PC-3 (cell line): ENCODE data around the gene MYO3B. TPM values are rescaled to one million over a fixed set of nuclear protein-coding genes. Genes with fewer than 3 reads are reported as not detected.

Experiments used
- ATAC-seq: fragments of 200-7000 bp; cut with Tn5 transposase; 2 replicates; pipeline ENCODE4 v1.9.1; 2020; ENCODE audit warnings: mild to moderate bottlenecking, moderate library complexity
- BruUV-seq: library from RNA; stranded (reverse); fragments of 400-500 nt; replicated peaks from 2 replicates; lab custom pipeline; 2021; lab: Mats Ljungman, UMichigan
- CTCF ChIA-PET: fragments of 300-600 bp; sonication (Branson Sonifier 250); formaldehyde crosslinking; loops from one replicate; lab custom pipeline; 2022; ENCODE audit warnings: antibody characterized with exemption; lab: Charles Lee
- POLR2A ChIA-PET: fragments of 300-600 bp; sonication (Branson Sonifier 250); formaldehyde crosslinking; loops from one replicate; lab custom pipeline; 2022; ENCODE audit warnings: antibody characterized with exemption; ENCODE audit not compliant: unreplicated experiment; lab: Charles Lee
- DNase-seq: peaks from one replicate; pipeline ENCODE4 v3.0.0-alpha.2; 2015
- H2AFZ ChIP-seq: fragments of 300-600 bp; sonication (generic); 2 replicates; pipeline ENCODE4 v1.6.0; 2016; ENCODE audit warnings: antibody characterized with exemption, low read length
- H3F3A ChIP-seq: fragments of 300-600 bp; sonication (generic); one replicate; pipeline ENCODE4 v1.6.0; 2017; ENCODE audit warnings: antibody characterized with exemption, low read length, control low read depth, mild to moderate bottlenecking; ENCODE audit not compliant: unreplicated experiment
- H3K27ac ChIP-seq: fragments of 300-600 bp; sonication (generic); 2 replicates; pipeline ENCODE4 v1.5.1; 2016; ENCODE audit warnings: mild to moderate bottlenecking, low read length
- H3K27me3 ChIP-seq: fragments of 300-600 bp; sonication (generic); 2 replicates; pipeline ENCODE4 v1.6.1; 2016; ENCODE audit warnings: low read length, mixed read lengths
- H3K36me3 ChIP-seq: fragments of 300-600 bp; sonication (generic); 2 replicates; pipeline ENCODE4 v1.6.1; 2016; ENCODE audit warnings: low read depth, mixed run types, low read length, mixed read lengths
- H3K4me1 ChIP-seq: fragments of 300-600 bp; sonication (generic); 2 replicates; pipeline ENCODE4 v1.5.1; 2016; ENCODE audit warnings: low read length; ENCODE audit not compliant: insufficient read depth
- H3K4me2 ChIP-seq: fragments of 300-600 bp; sonication (generic); 2 replicates; pipeline ENCODE4 v1.6.0; 2016; ENCODE audit warnings: low read length
- H3K4me3 ChIP-seq: fragments of 300-600 bp; sonication (generic); 2 replicates; pipeline ENCODE4 v1.5.1; 2016; ENCODE audit warnings: mild to moderate bottlenecking, low read length, mixed read lengths
- H3K79me2 ChIP-seq: fragments of 300-600 bp; sonication (generic); 2 replicates; pipeline ENCODE4 v1.6.1; 2017; ENCODE audit warnings: low read length, mixed read lengths
- H3K9ac ChIP-seq: fragments of 300-600 bp; sonication (generic); 2 replicates; pipeline ENCODE4 v1.6.0; 2016; ENCODE audit warnings: mild to moderate bottlenecking, low read length
- H3K9me2 ChIP-seq: fragments of 300-600 bp; sonication (generic); replicated peaks from 2 replicates; pipeline ENCODE4 v1.6.1; 2016; ENCODE audit warnings: mixed run types, low read length, mixed read lengths
- H3K9me3 ChIP-seq: fragments of 300-600 bp; sonication (generic); 2 replicates; pipeline ENCODE4 v1.6.1; 2016; ENCODE audit warnings: low read length, mixed read lengths
- H4K20me1 ChIP-seq: fragments of 300-600 bp; sonication (generic); 2 replicates; pipeline ENCODE4 v1.6.1; 2016; ENCODE audit warnings: low read length, mixed read lengths
- CTCF ChIP-seq: fragments of 300-600 bp; sonication (generic); conservative IDR thresholded peaks from 2 replicates; pipeline ENCODE4 v1.5.1; 2017; ENCODE audit warnings: antibody characterized with exemption, low read depth, mild to moderate bottlenecking, low read length
- EZH2 ChIP-seq: fragments of 300-600 bp; sonication (generic); IDR thresholded peaks from one replicate; pipeline ENCODE4 v1.6.1; 2017; ENCODE audit warnings: antibody characterized with exemption, mild to moderate bottlenecking, low read length; ENCODE audit not compliant: unreplicated experiment
- EZH2phosphoT487 ChIP-seq: fragments of 300-600 bp; sonication (generic); IDR thresholded peaks from 2 replicates; pipeline ENCODE4 v1.6.1; 2018; ENCODE audit warnings: mild to moderate bottlenecking, antibody characterized with exemption, low read length, borderline replicate concordance
- intact Hi-C: fragments of 100-400 bp; cut with micrococcal nuclease; formaldehyde crosslinking; loops from 2 replicates; pipeline ENCODE4 v1.9.0; 2023
- total RNA-seq: library from RNA; depleted of rRNA; stranded (reverse); fragments of >200 nt; gene quantifications from 2 replicates; pipeline ENCODE4 v1.2.3, GENCODE V29; 2014

MYO3B gene
- total RNA-seq, 1 experiment from 2014 or later, result 1.1 TPM

- peaks cover 43% of the 10 kb centered on the region for H3K4me1 ChIP-seq
- H3K4me2 ChIP-seq, result peak overlapping the region; percentile 44
- peaks cover 5% of the 10 kb centered on the region for H3F3A ChIP-seq
- peak; percentile 8; the same call in 1 of the 2 replicates for ATAC-seq
- CTCF ChIA-PET, result no interaction called here
- POLR2A ChIA-PET, result no interaction called here
- intact Hi-C loops, result no loop called here
- H3K4me3 ChIP-seq, result no peak overlapping the region
- H3K9me3 ChIP-seq, result no peaks in the 10 kb centered on the region
- DNase-seq, result no peak
- H3K9me2 ChIP-seq, result no peaks in the 10 kb centered on the region
- no peak overlapping the region for H2AFZ ChIP-seq
- H3K79me2 ChIP-seq, result no peaks in the 10 kb centered on the region
- no peaks in the 10 kb centered on the region for H3K36me3 ChIP-seq
- no peak for TF ChIP-seq EZH2phosphoT487
- no peak for TF ChIP-seq EZH2
- no peak for TF ChIP-seq CTCF
- 0 out of 2 replicates have a peak, but pooled peaks cover under 1% of the 10 kb centered on the region for H3K27me3 ChIP-seq
- no peak overlapping the region for H3K9ac ChIP-seq
- peak overlapping the region; percentile 47 for H3K27ac ChIP-seq
- no TSS peak for BruUV-seq
- H4K20me1 ChIP-seq, result no peaks in the 10 kb centered on the region
These were observed 129.8 kb downstream of the MYO3B start for GRCh38 chr2:170307555-170308351.

GRCh38 chr2:170310876-170311502, 133.0 kb downstream of the MYO3B start:
- peak; percentile 42 for DNase-seq
- Histone ChIP-seq H3K9ac (no peak overlapping the region), H4K20me1 (no peaks in the 10 kb centered on the region), H3K4me1 (peaks cover 71% of the 10 kb centered on the region), H3F3A (peaks cover 5% of the 10 kb centered on the region), H3K27ac (no peak overlapping the region), H3K4me3 (no peak overlapping the region), H3K27me3 (no peaks in the 10 kb centered on the region), H3K9me2 (no peaks in the 10 kb centered on the region), H3K4me2 (0 out of 2 replicates have a peak overlapping the region, but pooled peaks have one; percentile 13), H3K79me2 (no peaks in the 10 kb centered on the region), H2AFZ (no peak overlapping the region), H3K36me3 (no peaks in the 10 kb centered on the region), H3K9me3 (no peaks in the 10 kb centered on the region)
- ChIA-PET POLR2A (no interaction called here), CTCF (no interaction called here)
- BruUV-seq, result no TSS peak
- intact Hi-C loops, result no loop called here
- peak; percentile 27 for ATAC-seq
- TF ChIP-seq EZH2phosphoT487 (no peak), EZH2 (no peak), CTCF (no peak)
